HG03575 (cell line): ENCODE results near the gene TPSD1.
"Not testable (repeated sequence)": the region's sequence is repeated elsewhere in the genome, so short reads cannot be mapped to it uniquely, and the experiment has no call there.

Experiments used
- ATAC-seq: cut with Tn5 transposase; IDR thresholded peaks from one replicate; pipeline ENCODE4 v1.9.1; 2021; ENCODE audit not compliant: unreplicated experiment, insufficient number of reproducible peaks, low FRiP score; ENCODE audit errors: extremely low read depth

The TPSD1 gene

GRCh38 chr16:1258906-1259759 lies 3.3 kb downstream of the TPSD1 start:
- ATAC-seq: no peak

- no peak for ATAC-seq
Observed at GRCh38 chr16:1259760-1260068, 3.8 kb downstream of the TPSD1 start.

- no peak for ATAC-seq
Observed at GRCh38 chr16:1260101-1260680, 4.3 kb downstream of the TPSD1 start.

GRCh38 chr16:1261131-1261892 lies 5.4 kb downstream of the TPSD1 start:
- no peak for ATAC-seq

- no peak for ATAC-seq
Observed at GRCh38 chr16:1262210-1262845, 6.5 kb downstream of the TPSD1 start.

- ATAC-seq: no peak
Observed at GRCh38 chr16:1262846-1263221, 7.0 kb downstream of the TPSD1 start.

GRCh38 chr16:1263591-1264344 lies 7.9 kb downstream of the TPSD1 start:
- no peak for ATAC-seq

GRCh38 chr16:1264345-1265089 lies 8.6 kb downstream of the TPSD1 start:
- no peak for ATAC-seq

- no peak for ATAC-seq
Observed at GRCh38 chr16:1265090-1265630, 9.3 kb downstream of the TPSD1 start.

- ATAC-seq: no peak
Observed at GRCh38 chr16:1265826-1266225, 10.0 kb downstream of the TPSD1 start.

- not testable (repeated sequence) for ATAC-seq
Observed at GRCh38 chr16:1269418-1269817, 13.5 kb downstream of the TPSD1 start.

GRCh38 chr16:1271380-1271723 lies 15.5 kb downstream of the TPSD1 start:
- no peak for ATAC-seq

- ATAC-seq: not testable (repeated sequence)
Observed at GRCh38 chr16:1271724-1272413, 16.0 kb downstream of the TPSD1 start.

GRCh38 chr16:1272453-1273198 lies 16.8 kb downstream of the TPSD1 start:
- ATAC-seq: no peak

- ATAC-seq: no peak
Observed at GRCh38 chr16:1273816-1274215, 17.9 kb downstream of the TPSD1 start.

GRCh38 chr16:1274767-1275166 lies 18.9 kb downstream of the TPSD1 start:
- no peak for ATAC-seq
